Hepatocyte (in vitro differentiated cells): Measurements from ENCODE around the gene OR52I2. TPM values are rescaled to one million over a fixed set of nuclear protein-coding genes. Genes with fewer than 3 reads are reported as not detected.
A peak's percentile ranks its signal among the peaks of the same experiment; 100 is the strongest.

Source experiments
- DNase-seq: peaks from one replicate; pipeline ENCODE4 v3.0.0-alpha.2; 2016; ENCODE audit warnings: low spot score
- H2AFZ ChIP-seq: fragments of 200-600 bp; sonication (generic); 2 replicates; pipeline ENCODE4 v1.6.0; 2016; ENCODE audit warnings: antibody characterized with exemption, mild to moderate bottlenecking
- H3K27ac ChIP-seq: fragments of 200-600 bp; sonication (generic); 2 replicates; pipeline ENCODE4 v1.5.1; 2016; ENCODE audit warnings: mild to moderate bottlenecking
- H3K27me3 ChIP-seq: fragments of 200-600 bp; sonication (generic); 2 replicates; pipeline ENCODE4 v1.6.1; 2016
- H3K36me3 ChIP-seq: fragments of 200-600 bp; sonication (generic); replicated peaks from 2 replicates; pipeline ENCODE4 v1.5.1; 2016; ENCODE audit warnings: low read depth; ENCODE audit not compliant: insufficient read depth
- H3K4me1 ChIP-seq: fragments of 200-600 bp; sonication (generic); 2 replicates; pipeline ENCODE4 v1.5.1; 2016; ENCODE audit warnings: mild to moderate bottlenecking, moderate library complexity; ENCODE audit not compliant: insufficient read depth
- H3K4me2 ChIP-seq: fragments of 200-600 bp; sonication (generic); 2 replicates; pipeline ENCODE4 v1.6.0; 2016
- H3K4me3 ChIP-seq: fragments of 200-600 bp; sonication (generic); 2 replicates; pipeline ENCODE4 v1.5.1; 2016; ENCODE audit warnings: mild to moderate bottlenecking
- H3K79me2 ChIP-seq: fragments of 200-600 bp; sonication (generic); 2 replicates; pipeline ENCODE4 v1.6.0; 2017; ENCODE audit warnings: mild to moderate bottlenecking
- H3K9me2 ChIP-seq: fragments of 200-600 bp; sonication (generic); replicated peaks from 2 replicates; pipeline ENCODE4 v1.6.0; 2017; ENCODE audit warnings: mild to moderate bottlenecking; ENCODE audit not compliant: insufficient read depth
- H3K9me3 ChIP-seq: fragments of 200-600 bp; sonication (generic); 2 replicates; pipeline ENCODE4 v1.5.1; 2016; ENCODE audit warnings: low read depth, mild to moderate bottlenecking
- H4K20me1 ChIP-seq: fragments of 200-600 bp; sonication (generic); 2 replicates; pipeline ENCODE4 v1.6.0; 2016; ENCODE audit warnings: mild to moderate bottlenecking; ENCODE audit not compliant: insufficient read depth, poor library complexity, severe bottlenecking
- CTCF ChIP-seq: fragments of 200-600 bp; sonication (generic); IDR thresholded peaks from 2 replicates; pipeline ENCODE4 v1.5.1; 2016; ENCODE audit warnings: antibody characterized with exemption, mild to moderate bottlenecking; ENCODE audit not compliant: poor library complexity
- EZH2 ChIP-seq: fragments of 200-600 bp; sonication (generic); IDR thresholded peaks from 2 replicates; pipeline ENCODE4 v1.6.1; 2016; ENCODE audit warnings: antibody characterized with exemption, mild to moderate bottlenecking, borderline replicate concordance
- EZH2phosphoT487 ChIP-seq: fragments of 200-600 bp; sonication (generic); IDR thresholded peaks from one replicate; pipeline ENCODE4 v1.6.1; 2018; ENCODE audit warnings: antibody characterized with exemption, mild to moderate bottlenecking, low read depth, moderate library complexity; ENCODE audit not compliant: unreplicated experiment, severe bottlenecking
- WGBS: methylation state at CpG from one replicate; pipeline ENCODE4 v1.1.6; 2016; ENCODE audit warnings: low lambda C conversion rate; ENCODE audit errors: missing lambda C conversion rate; 5-methylcytosine and 5-hydroxymethylcytosine counted together
- polyA plus RNA-seq: library from polyadenylated mRNA; unstranded; fragments of >200 nt; fragmentation: Nextera tagmentation; extraction: Ambion mirVana; gene quantifications from 2 replicates; pipeline ENCODE4 v1.2.1, GENCODE V29; 2016
- total RNA-seq: library from RNA; depleted of rRNA; stranded (reverse); fragments of >200 nt; gene quantifications from 2 replicates; pipeline ENCODE4 v1.2.3, GENCODE V29; 2014

The OR52I2 gene
- total and polyA plus RNA-seq, 2 experiments from 2014 or later = not detected

- no peaks in the 10 kb centered on the region for H3K36me3 ChIP-seq
Observed at GRCh38 chr11:4605057-4605456, 23.5 kb downstream of the OR52I2 start.

GRCh38 chr11:4606231-4607015 lies 24.9 kb downstream of the OR52I2 start:
- WGBS = 59% methylated on average over 1 of the region's 1 CpG
- Histone ChIP-seq H3K27me3 (no peaks in the 10 kb centered on the region), H3K4me1 (peaks cover 13% of the 10 kb centered on the region), H3K27ac (peak overlapping the region; percentile 92), H4K20me1 (no peaks in the 10 kb centered on the region), H3K9me2 (no peaks in the 10 kb centered on the region), H3K4me2 (peak overlapping the region; percentile 85), H3K79me2 (peaks cover 19% of the 10 kb centered on the region), H3K4me3 (peak overlapping the region; percentile 58), H3K36me3 (no peaks in the 10 kb centered on the region), H2AFZ (no peak overlapping the region), H3K9me3 (no peaks in the 10 kb centered on the region)
- DNase-seq = no peak
- TF ChIP-seq EZH2 = no peak
- no peak for TF ChIP-seq CTCF
- TF ChIP-seq EZH2phosphoT487 = no peak

More at GRCh38 chr11:4605057-4605456, 23.5 kb downstream of the OR52I2 start:
- Histone ChIP-seq H3K9me3 (no peaks in the 10 kb centered on the region), H3K4me1 (peaks cover 13% of the 10 kb centered on the region), H3K27ac (no peak overlapping the region), H3K4me3 (no peak overlapping the region), H3K4me2 (no peak overlapping the region), H2AFZ (no peak overlapping the region), H3K27me3 (no peaks in the 10 kb centered on the region), H3K79me2 (peaks cover 19% of the 10 kb centered on the region), H3K9me2 (no peaks in the 10 kb centered on the region), H4K20me1 (no peaks in the 10 kb centered on the region)
- no peak for DNase-seq
- WGBS = 94% methylated on average over 4 of the region's 4 CpGs
- TF ChIP-seq EZH2 (no peak), CTCF (no peak), EZH2phosphoT487 (no peak)

- peak overlapping the region; percentile 85 for H3K4me2 ChIP-seq
- H2AFZ ChIP-seq = peak overlapping the region; percentile 93
Observed at GRCh38 chr11:4607096-4607495, 25.6 kb downstream of the OR52I2 start.

More at GRCh38 chr11:4607096-4607495, 25.6 kb downstream of the OR52I2 start:
- DNase-seq = no peak
- Histone ChIP-seq H3K4me1 (peaks cover 13% of the 10 kb centered on the region), H3K36me3 (no peaks in the 10 kb centered on the region), H3K27ac (peak overlapping the region; percentile 92), H3K9me3 (no peaks in the 10 kb centered on the region), H3K4me3 (peak overlapping the region; percentile 58), H3K9me2 (no peaks in the 10 kb centered on the region), H4K20me1 (no peaks in the 10 kb centered on the region), H3K27me3 (no peaks in the 10 kb centered on the region), H3K79me2 (peaks cover 19% of the 10 kb centered on the region)
- no peak for TF ChIP-seq EZH2phosphoT487
- no peak for TF ChIP-seq CTCF
- TF ChIP-seq EZH2 = no peak
- WGBS = 62% methylated on average over 6 of the region's 6 CpGs
